ENCODE data around the gene MAFF.
A peak's percentile ranks its signal among the peaks of the same experiment; 100 is the strongest.
"Not testable (repeated sequence)": the region's sequence is repeated elsewhere in the genome, so short reads cannot be mapped to it uniquely, and the experiment has no call there.

Gene MAFF

DNA sequence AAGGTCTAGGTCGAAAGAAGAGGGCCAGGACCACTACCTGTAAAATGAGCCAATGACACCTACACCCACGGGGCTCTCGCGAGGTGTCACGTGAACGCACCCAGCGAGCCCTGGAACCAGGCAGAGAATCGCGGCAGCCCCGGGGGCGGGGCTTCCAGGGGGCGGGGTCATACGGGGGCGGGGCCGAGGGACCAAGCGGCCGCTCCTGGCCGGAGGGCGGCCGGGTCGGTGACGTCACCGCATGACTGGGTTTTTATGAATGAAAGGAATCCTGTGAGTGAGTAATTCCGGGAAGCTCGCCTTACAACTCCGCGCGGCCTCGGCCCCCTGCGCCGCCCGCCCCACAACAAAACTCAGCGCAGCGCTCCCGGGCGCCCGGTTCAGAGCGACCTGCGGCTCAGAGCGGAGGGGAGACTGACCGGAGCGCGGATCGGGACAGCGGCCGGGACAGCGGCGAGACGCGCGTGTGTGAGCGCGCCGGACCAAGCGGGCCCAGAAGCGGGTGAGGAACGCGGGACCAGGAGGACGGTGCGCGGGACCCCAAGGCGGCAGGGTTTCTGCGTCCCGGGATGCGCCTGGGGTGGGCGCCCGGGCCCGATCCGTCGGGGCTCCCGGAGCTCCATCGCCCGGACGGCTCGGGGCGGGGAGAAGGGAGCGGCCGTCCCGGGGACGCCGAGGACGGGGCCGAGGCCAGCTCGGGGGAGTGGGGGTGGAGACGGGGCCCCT is at the start of gene MAFF:
Gene MAFF, plus strand, starts transcription at position 284 of the 726 bp plus-strand sequence. CDS start 11,860 bp downstream, outside the sequence.
- peak; percentile 97 for DNase-seq

DNA sequence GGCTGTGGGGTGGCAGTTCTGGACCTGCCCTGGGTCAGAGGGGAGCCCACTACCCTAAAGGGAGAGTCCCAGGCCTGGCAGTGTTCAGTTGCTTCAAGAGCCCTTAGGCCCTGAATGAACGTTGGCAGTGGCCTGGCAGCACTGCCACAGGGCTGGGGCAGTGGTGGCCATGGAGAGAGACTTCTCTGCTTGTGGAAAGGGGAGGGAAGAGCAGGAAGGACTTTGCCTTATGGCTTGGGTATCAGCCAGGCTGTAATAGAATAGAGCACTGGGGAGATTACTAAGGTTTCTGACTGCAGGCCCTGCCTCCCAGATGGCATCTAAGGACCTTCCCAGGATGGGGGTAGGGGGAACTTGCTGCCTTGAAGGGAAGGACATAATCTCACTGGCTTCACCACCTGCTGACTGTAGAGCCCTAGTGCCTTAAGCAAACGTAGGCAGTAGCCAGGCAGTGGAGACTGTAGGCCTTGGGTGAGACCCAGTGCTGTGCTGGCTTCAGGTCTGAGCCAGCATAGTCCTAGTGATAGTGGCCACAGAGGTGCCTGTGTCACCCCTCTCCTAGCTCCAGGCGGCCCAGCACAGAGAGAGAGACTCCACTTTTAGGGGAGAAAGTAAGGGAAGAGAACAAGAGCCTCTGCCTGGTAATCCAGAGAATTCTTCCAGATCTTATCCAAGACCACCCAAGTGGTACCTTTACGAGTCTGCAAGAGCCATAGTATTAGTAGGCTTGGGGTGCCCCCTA is 47.8 kb upstream of the MAFF start:
- peak; percentile 53 for DNase-seq

DNA sequence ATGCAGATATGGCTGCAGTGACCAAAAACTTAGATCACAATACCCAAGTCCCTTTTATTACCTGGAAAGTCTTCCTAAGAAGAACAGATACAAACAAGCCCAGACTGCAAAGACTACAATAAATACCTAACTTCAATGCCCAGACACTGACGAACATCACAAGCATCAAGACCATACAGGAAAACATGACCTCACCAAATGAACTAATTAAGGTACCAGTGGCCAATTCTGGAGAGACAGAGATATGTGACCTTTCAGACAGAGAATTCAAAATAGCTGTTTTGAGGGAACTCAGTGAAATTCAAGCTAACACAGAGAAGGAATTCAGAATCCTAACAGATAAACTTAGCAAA is 47.3 kb upstream of the MAFF start:
- DNase-seq, result not testable (repeated sequence)

DNA sequence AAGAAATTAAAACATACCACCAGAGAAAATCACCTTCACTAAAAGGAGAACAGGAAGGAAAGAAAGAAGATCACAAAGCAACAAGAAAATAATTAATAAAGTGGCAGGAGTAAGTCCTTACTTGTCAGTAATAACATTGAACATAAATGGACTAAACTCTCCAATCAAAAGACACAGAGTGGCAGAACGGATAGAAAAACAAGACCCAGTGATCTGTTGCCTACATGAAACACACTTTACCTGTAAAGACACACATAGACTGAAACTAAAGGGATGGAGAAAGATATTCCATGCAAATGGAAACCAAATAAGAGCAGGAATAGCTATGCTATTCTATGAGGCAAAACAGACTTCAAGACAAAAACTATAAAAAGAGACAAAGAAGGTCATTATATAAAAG is 46.1 kb upstream of the MAFF start:
- DNase-seq, result no peak

DNA sequence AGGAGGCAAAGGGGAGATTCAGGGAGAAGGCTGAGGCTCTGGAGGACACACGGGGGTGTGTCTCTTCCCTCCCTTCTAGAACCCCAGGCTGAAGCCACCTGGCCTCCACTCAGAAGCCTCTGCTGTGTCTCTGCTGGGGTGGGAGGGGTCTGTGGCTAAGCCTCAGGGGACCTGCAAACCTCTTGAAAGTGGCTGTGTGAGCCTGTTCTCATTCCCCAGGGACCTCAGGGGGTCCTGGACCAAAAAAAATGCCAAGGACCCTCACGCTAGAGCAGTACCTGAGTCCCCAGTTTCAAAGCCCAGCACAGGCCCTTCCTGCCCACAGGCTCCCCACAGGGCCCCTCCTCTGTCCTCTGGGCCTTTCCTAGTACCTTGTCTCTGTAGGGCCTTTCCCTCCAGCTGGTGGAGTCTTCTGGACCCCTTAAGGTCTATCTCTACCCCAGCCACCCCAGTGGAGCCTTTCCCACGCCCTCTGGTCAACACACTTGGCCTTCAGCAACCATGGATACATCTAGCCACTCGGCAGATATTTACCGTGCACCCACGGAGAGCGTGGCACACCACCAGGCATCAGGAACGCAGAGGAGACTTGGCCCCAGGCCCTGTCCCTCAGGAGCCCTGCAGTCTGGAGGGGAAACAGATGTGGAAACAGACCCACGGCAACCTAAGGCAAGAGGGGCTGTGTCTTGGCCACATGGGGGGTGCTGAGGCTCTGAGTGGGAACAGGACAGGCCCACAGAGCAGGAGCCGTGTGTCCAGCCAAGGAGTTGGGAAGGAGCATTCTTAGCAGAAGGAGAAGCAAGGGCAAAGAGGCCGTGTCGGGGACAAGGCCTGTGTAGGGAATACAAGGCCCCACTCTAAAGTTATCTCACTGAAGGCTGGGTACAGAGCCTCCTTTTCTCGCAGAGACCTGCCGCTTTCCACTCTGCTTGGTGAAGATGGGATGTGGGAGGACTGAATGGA is 38.6 kb upstream of the MAFF start:
- DNase-seq, result no peak

DNA sequence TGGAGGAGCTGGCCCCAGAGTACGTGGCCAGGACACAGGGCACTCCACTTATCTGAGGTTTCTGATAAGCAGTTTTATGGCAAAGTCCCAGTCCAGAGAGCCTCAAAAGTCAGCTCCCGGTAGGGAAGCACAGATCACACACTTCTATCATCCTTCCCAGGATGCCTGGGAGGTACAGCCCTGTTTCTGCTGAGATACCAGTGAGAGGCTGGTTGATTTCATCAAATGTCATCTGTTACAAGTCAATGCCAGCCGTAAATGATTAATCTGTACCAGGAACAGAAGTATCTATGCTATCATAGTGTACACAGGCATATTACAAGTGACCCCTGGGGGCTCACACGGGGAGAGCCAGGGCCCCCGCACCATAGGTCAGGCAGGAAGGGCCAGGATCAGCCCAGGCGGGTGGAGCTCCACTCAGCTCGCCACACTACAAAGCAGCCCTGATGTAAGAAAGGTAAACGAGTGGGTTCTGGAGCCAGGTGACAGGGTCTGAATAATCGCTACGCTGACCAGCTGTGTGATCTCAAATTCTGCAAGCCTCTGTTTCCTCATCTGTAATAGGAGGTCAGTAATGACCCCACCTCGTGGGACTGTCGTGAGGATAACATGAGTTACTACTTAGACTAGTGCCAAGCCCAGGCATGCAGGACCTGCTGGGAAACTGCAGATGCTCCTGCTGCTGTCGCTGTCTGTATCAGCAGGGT is 37.8 kb upstream of the MAFF start:
- DNase-seq, result peak; percentile 30

DNA sequence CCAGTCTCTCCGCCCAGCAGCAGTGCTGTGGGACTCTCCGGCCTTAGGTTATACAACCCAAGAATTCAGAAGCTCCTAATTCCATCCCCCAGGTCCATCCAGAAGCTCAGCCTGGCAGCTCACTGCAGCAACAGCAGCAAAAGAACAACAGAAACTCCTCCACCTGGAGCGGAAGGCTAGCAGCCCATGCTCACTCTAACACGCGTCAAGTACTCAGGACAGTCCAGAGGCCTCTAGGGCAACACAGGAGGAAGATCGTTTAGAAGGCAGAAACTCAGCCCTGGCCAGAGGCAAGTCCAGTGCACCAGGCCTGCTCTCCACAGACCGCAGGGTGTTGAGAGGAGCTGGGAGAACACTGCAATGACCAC is 37.3 kb upstream of the MAFF start:
- DNase-seq, result no peak

DNA sequence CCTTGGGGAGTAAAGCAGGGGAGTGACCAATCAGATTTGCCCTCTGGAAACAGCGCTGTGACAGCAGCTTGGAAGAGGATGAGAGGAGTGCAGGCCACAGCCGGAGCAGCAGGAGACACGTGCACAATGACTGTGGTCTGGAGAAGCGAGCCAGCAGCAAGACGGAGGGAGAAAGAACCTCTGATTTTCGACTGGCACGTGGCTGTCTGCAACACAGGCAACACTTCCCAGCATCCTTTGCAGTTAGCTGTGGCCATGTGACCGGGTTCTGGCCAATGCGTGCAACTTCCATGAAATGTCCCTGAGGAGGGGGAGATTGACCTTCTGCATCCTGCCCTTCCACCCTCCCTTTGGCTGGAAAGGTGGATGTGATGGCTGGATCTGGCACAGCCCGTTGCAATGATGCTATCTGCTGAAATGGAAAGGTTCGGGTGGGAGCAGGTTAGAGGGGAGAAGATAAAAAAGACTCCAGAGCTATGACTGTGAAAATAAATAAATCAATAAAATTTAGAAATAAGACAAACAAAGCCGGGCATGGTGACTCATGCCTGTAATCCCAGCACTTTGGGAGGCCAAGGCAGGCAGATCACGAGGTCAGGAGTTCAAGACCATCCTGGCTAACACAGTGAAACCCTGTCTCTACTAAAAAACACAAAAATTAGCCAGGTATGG is 35.7 kb upstream of the MAFF start:
- no peak for DNase-seq

DNA sequence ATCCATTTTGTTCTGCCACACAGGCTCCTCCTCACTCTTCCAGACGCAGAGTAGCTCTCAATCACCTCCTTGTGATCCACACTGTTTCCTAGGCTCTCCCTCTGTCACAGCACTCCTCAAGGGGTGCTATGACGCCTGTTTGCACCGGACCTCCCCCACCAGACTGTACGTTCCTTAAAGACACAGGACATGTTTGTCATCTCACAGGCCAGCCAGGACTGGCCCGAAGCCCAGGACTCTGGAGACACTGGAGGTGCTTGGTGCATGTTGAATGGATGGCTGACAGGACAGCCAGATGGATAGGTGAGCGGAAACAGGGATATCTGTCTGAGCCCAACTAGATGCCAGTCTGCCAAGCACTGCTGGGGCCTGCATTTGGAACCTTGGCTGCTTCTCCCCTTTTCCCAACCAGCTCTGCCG is 33.8 kb upstream of the MAFF start:
- no peak for DNase-seq

DNA sequence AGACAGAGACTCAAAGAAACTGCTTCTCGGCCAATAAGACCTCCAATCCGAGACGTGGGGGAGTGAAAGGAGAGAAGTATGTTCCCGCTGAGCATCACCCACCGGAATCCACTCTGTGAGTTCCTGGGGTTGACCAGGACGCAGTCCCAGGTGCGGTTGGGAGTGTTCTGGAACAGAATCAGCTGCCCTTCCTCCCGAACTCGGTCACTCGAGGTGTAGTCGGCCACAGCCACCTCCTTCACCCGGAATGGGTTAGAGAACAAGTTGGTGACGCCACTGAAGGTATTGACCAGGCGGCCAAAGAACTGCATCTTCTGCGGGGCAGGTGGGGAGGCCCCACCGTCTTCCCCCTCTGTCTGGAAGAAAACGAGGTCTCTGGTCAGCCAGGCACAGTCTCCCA is 32.7 kb upstream of the MAFF start:
- DNase-seq, result no peak

DNA sequence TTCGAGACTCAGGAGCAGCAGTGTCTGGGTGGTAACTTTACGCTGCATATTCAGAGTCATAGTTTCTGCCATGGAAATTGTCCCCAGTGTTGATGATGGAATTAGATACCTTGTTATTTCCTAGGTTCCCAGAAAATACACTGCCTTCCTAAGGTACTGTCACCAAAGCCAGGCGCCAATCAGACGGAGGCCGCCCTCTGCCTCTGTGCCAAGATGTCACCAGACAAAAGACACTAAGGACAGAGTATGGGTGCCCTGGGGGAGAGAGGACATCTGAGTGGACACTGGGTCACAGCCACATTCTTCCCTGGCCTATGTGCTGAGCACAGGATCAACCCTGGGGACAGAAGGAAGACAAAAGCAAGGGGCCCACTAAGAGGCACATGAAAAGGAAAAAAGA is 31.3 kb upstream of the MAFF start:
- no peak for DNase-seq

DNA sequence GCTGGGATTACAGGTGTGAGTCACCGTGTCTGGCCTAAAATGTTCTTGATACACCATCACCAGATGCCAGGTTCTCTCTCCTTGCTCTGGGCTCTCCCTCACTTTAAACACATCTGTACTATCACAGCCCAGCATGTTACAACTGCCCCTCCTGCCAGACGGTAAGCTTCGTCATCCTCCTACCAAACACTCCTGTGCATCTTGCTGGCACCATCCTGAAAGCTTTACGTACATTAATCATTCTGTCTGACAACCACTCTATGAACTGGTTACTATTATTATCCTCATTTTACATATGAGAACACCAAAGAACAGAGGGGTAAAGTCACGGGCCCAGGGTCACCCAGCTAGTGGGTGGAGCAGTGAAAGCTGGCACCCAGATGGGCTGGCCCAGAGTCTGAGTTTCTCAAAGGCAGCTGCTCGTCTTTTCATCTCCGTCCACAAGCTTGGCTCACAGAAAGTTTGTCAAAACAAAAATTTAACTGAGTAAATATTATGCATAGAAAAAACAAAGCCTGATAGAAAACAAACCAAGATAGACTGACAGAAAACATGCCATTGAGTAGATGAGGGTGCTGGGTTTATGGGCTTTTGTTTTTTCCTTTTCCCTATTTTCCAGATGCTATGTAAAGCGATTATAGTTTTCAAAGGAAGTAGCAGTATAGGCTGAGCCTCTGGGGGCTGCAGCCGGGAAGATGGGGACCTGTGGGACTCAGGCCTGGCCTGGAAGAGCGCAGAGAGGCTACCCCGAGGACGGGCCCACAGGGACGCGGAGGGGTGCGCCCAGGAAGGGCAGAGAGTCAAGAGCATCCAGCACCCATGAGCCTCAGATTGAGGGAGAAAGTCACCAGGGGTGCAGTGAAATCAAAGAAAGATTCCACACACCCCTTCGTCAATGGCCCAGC is 29.6 kb upstream of the MAFF start:
- DNase-seq, result peak; percentile 59

DNA sequence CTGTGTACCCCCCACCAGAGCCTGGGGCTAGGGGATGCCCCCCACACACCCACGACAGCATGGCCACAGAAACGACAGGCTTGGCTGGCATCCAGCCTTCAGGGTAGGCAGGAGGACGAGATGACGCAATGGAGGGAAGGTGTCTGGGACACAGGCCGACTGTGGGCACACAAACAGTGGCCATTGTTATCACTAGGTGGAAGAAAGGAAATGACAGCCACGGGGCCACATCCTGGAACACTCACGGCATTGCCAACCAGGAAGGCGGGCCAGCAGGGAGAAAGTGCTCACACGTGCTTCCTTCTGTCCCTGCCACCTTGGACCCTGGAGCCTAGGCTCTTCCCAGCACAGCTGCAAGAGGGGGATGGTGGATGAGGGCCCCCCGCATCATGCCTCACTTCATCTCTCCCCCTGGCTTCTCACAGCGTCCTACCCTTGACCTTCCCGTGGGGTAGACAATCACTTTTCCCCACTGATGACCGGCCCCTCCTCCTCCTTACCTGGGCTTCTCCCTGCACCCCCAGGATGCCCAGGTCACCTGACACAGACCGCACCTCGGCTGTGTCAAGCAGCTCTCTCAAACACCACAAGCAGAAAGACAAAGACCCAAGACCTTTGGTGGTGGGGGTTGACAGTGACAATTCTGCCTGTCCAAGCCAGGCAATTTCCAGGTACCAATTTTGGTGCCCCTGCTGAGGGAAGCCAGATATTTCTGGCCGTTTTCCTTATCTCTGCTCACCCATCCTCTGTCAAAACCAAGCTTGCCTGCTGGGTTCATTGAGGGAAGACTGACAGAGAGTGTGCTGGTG is 28.8 kb upstream of the MAFF start:
- peak; percentile 81 for DNase-seq

DNA sequence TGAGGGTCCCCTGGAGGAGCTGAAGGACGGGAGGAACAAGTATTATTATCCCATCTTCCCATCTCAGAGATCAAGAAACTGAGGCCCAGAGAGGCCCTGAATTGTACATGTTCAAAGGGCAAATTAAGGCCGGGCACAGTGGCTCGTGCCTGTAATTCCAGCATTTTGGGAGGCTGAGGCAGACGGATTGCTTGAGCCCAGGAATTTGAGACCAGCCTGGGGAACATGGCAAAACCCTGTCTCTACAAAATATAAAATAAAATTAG is 28.2 kb upstream of the MAFF start:
- DNase-seq, result no peak

DNA sequence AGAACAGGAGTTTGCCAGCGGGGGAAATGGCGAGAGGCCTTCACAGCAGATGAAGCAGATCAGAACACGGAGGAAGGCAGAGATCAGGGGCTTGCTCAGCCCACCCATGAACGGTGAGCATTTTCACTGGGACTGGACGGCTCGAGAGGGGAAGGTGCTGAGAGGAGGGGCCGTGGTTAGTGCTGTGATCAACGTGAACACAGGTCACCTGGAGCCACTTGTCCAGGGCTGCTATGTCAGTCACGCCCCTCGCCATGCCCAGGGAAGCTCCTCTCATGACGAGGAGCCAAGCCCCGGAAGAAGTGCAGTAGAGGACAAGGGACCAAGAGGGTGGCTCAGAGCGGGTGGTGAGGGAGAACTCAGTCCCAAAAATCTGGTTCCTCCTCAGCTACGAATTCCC is 27.2 kb upstream of the MAFF start:
- no peak for DNase-seq

DNA sequence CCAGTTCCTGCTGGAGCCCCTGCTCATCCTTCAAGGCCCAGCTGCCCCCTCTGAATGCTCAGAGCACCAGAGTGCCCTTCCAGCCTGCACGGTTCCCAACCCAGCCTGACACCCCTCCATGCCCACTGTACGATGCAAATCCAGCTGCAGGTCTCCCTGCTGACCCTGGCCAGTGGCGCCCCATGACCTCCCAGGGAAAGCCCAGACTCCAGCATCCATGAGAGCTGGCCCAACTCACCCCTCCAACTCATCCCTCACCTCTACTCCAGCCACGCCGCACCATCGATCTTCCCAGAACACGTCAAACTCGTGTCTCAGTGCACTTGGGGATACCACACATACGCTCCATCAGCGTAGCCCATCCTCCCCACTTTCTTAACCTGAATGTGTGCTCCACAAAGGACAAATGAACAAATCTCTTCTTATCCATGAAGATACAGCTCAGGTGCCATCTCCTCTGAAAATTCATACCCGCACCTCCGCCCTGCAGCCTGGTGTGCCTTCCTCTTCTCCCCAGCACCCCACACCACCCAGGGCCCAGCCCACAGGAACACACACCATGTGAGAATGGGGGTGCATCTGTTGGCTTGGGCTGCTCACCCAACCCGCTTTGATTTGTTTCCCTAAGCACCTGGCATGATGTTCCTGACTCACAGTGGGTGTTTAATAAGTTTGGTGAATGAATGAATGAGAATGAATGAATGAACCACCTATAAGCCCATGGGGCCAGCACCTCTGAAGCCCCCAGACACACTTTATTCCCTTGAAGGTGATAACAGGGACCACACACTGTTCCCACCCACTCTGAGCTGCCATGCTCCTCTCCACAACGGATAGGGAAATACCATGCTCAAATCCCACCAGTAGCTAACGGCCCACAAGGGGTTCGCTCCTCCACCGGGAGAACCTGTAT is 26.3 kb upstream of the MAFF start:
- no peak for DNase-seq

DNA sequence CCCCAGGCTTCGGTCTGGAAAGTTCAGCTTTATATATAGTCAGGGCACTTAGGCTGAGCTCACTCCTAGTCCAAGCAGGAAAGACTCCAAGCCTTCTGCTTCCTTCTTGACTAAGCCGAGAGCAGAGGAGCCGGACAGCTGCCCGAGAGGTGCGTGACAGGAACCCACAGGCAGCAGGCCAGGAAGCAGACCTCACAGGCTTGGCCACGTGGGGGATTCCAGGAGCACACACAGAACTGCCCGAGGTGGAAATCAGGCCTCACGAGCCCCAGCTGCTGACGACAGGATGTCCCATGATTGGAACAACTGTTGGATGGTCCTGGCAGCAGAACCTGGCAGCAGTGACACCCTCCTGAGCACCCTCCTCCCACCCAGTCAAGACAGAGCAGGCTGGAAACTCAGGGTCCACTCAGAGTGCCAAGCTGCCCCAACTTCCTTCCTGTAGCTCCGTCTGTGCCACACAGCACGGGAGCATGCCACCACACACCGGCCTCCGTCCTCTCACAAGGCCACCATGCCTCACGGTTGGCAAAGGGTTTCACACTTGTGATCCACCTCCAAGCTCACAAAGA is 25.5 kb upstream of the MAFF start:
- peak; percentile 82 for DNase-seq

DNA sequence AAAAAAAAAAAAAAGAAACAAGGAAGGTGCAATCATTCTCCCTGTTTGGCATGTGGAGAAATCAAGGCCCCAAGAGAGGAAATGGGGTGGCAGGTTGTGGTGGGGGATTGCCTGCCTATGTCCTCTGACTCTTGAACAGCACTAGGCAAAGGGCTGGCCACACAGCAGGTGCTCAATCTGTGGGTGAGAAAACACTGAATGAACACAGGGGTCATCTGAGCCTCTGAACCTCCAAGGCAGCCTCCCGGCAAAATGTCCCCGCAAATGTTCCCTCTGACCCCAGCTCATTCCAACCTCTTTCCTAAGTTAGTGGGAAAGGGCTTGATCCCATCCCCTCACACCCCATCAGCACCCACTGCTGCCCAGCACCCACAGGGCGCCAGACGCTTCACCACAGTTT is 24.8 kb upstream of the MAFF start:
- no peak for DNase-seq

DNA sequence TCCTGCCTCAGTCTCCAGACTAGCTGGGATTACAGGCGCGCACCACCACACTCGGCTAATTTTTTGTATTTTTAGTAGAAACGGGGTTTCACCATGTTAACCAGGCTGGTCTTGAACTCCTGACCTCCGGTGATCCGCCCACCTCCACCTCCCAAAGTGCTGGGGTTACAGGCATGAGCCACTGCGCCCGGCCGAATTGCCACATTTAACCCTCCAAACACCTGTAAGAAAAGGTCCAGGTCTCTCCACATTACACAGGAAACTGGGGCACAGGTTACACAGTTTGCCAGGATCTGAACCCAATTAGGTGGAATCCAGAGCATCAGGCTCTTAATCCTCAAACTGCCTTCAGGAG is 24.2 kb upstream of the MAFF start:
- not testable (repeated sequence) for DNase-seq

Data from hematopoietic multipotent progenitor cell treated with erythropoietin and hydrocortisone succinate and interleukin-3 and kit ligand, for 4 days (in vitro differentiated cells).